H1 (cell line): ENCODE measurements around the gene MRPL32. TPM values are rescaled to one million over a fixed set of nuclear protein-coding genes. Genes with fewer than 3 reads are reported as not detected.

Experiments
- CHD2 ChIP-seq: IDR thresholded peaks from 2 replicates; pipeline ENCODE4 v1.6.1; 2012; ENCODE audit warnings: low read length, improper control_type of control experiment
- POU5F1 ChIP-seq: IDR thresholded peaks from 2 replicates; pipeline ENCODE4 v1.6.1; 2011; ENCODE audit warnings: low read depth, mild to moderate bottlenecking, low read length, moderate library complexity
- TBP ChIP-seq: IDR thresholded peaks from 2 replicates; pipeline ENCODE4 v1.6.1; 2011; ENCODE audit warnings: low read depth, low read length, improper control_type of control experiment
- polyA plus RNA-seq, 7 experiments: library from polyadenylated mRNA; depleted of rRNA in 3 of 7; stranded (reverse) in 5 of 7; unstranded in 2 of 7; fragments of >200 nt in 5 of 7; fragments of 200-250 nt in 2 of 7; gene quantifications; 1 replicate in 5 of 7; 2 replicates in 1 of 7; 4 replicates in 1 of 7; pipeline versions ENCODE4 v1.2.1 to v1.2.3, GENCODE V29; 2011 to 2013; ENCODE audit warnings: missing spikeins in 2 of 7, mixed read lengths in 2 of 7
- total RNA-seq: library from RNA; stranded (reverse); fragmentation: NEBNext Ultra II Directional; extraction: Animal tissue kit (Norgen Biotek cat#: 25700); gene quantifications from 2 replicates; pipeline ENCODE4 v1.2.1, GENCODE V29; 2021
- TF ChIP-seq, protein P1 (sequence below): IDR thresholded peaks from 2 replicates; pipeline ENCODE4 v1.6.1; 2012; ENCODE audit warnings: inconsistent platforms

Gene MRPL32
- total and polyA plus RNA-seq, 2 of the 8 experiments (the other 6 are each of a cell fraction or from before 2014, with no cell fraction given) = 50.9 to 97.2 TPM

- TF ChIP-seq CHD2 (no peak), TBP (no peak), POU5F1 (no peak)
- TF ChIP-seq, protein P1, sequence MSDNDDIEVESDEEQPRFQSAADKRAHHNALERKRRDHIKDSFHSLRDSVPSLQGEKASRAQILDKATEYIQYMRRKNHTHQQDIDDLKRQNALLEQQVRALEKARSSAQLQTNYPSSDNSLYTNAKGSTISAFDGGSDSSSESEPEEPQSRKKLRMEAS = no peak
Observed at GRCh38 chr7:42961170-42961569, 29.0 kb downstream of the MRPL32 start (continued).
